HCT116 (cell line): Measurements from ENCODE around the gene STOX2. TPM values are rescaled to one million over a fixed set of nuclear protein-coding genes. Genes with fewer than 3 reads are reported as not detected.

Source experiments
- ATAC-seq: fragments of 200-7000 bp; cut with Tn5 transposase; 2 replicates; pipeline ENCODE4 v1.9.1; 2020; ENCODE audit warnings: mild to moderate bottlenecking, moderate library complexity
- BruUV-seq: library from RNA; stranded (reverse); fragments of 400-500 nt; replicated peaks from 2 replicates; lab custom pipeline; 2021; lab: Mats Ljungman, UMichigan
- CTCF ChIA-PET: fragments of 300-600 bp; sonication (Branson Sonifier 250); formaldehyde crosslinking; loops from one replicate; lab custom pipeline; 2021; ENCODE audit warnings: antibody characterized with exemption; lab: Charles Lee
- POLR2A ChIA-PET: fragments of 300-600, 350-600 bp; sonication (Branson Sonifier 250); formaldehyde crosslinking; loops from one replicate; lab custom pipeline; 2021; ENCODE audit warnings: antibody characterized with exemption; lab: Charles Lee
- RAD21 ChIA-PET, 2 experiments: fragments of 300-600 bp; sonication (Branson Sonifier 250); formaldehyde crosslinking; loops; one replicate each; lab custom pipeline; 2023; ENCODE audit warnings: low total read pairs in 2 of 2; ENCODE audit not compliant: uncharacterized antibody in 2 of 2, unreplicated experiment in 2 of 2, low non-redundant PET in 1 of 2; lab: Charles Lee
- DNase-seq: peaks from one replicate; pipeline ENCODE4 v3.0.0-alpha.2; 2010; ENCODE audit warnings: low read depth, low spot score
- H2AFZ ChIP-seq: fragments of 200-600 bp; shearing (Covaris generic), sonication (generic); 2 replicates; pipeline ENCODE4 v1.6.1; 2017; ENCODE audit warnings: low read depth, mixed run types, mixed read lengths, antibody characterized with exemption, low read length; ENCODE audit not compliant: poor library complexity, severe bottlenecking
- H3K27ac ChIP-seq: 2 replicates; pipeline ENCODE4 v1.5.1; 2012; ENCODE audit warnings: low read depth, low read length
- H3K27me3 ChIP-seq: fragments of 200-600 bp; sonication (generic); 2 replicates; pipeline ENCODE4 v1.6.1; 2016; ENCODE audit warnings: mixed run types, low read length, mixed read lengths; ENCODE audit not compliant: insufficient read depth
- H3K36me3 ChIP-seq, 2 experiments: fragments of 200-500 bp in 1 of 2; fragments of 200-600 bp in 1 of 2; sonication (Bioruptor generic) in 1 of 2; sonication (generic) in 1 of 2; 2 replicates each; pipeline versions ENCODE4 v1.5.1 to v1.6.1; 2014 to 2016; ENCODE audit warnings: low read length in 2 of 2, inconsistent platforms in 1 of 2, mixed read lengths in 1 of 2, mixed run types in 1 of 2; ENCODE audit not compliant: insufficient read depth in 2 of 2, control insufficient read depth in 1 of 2
- H3K4me1 ChIP-seq, 2 experiments: fragments of 200-600 bp in 1 of 2; sonication (generic) in 1 of 2; 2 replicates each; pipeline versions ENCODE4 v1.5.1 to v1.6.1; 2012 to 2017; ENCODE audit warnings: low read length in 2 of 2, inconsistent platforms in 1 of 2, mild to moderate bottlenecking in 1 of 2, mixed read lengths in 1 of 2, mixed run types in 1 of 2, moderate library complexity in 1 of 2; ENCODE audit not compliant: insufficient read depth in 2 of 2, control insufficient read depth in 1 of 2
- H3K4me2 ChIP-seq: fragments of 200-600 bp; sonication (generic); 2 replicates; pipeline ENCODE4 v1.6.1; 2017; ENCODE audit warnings: mixed run types, low read length, mixed read lengths
- H3K4me3 ChIP-seq, 2 experiments: fragments of 200-600 bp in 1 of 2; sonication (generic) in 1 of 2; replicated peaks in 1 of 2; 2 replicates each; pipeline ENCODE4 v1.5.1; 2011 to 2016; ENCODE audit warnings: low read length in 2 of 2, control low read depth in 1 of 2, low read depth in 1 of 2, mild to moderate bottlenecking in 1 of 2, mixed read lengths in 1 of 2, mixed run types in 1 of 2
- H3K79me2 ChIP-seq: fragments of 200-600 bp; sonication (generic); 2 replicates; pipeline ENCODE4 v1.6.1; 2017; ENCODE audit warnings: mild to moderate bottlenecking, mixed run types, low read length, moderate library complexity, mixed read lengths; ENCODE audit not compliant: insufficient read depth
- H3K9ac ChIP-seq: fragments of 200-600 bp; sonication (generic); 2 replicates; pipeline ENCODE4 v1.6.1; 2016; ENCODE audit warnings: low read length, mixed read lengths
- H3K9me2 ChIP-seq: fragments of 200-600 bp; sonication (generic), shearing (Covaris generic); 2 replicates; pipeline ENCODE4 v1.6.1; 2017; ENCODE audit warnings: mixed run types, mild to moderate bottlenecking, moderate library complexity; ENCODE audit not compliant: insufficient read depth
- H3K9me3 ChIP-seq, 2 experiments: fragments of 200-500 bp in 1 of 2; fragments of 200-600 bp in 1 of 2; sonication (Bioruptor generic) in 1 of 2; sonication (generic) in 1 of 2; 2 replicates each; pipeline ENCODE4 v1.6.1; 2014 to 2017; ENCODE audit warnings: low read length in 2 of 2, mixed read lengths in 2 of 2, inconsistent platforms in 1 of 2, low read depth in 1 of 2, mild to moderate bottlenecking in 1 of 2, mixed run types in 1 of 2, moderate library complexity in 1 of 2; ENCODE audit not compliant: control insufficient read depth in 1 of 2, insufficient read depth in 1 of 2
- H4K20me1 ChIP-seq: fragments of 200-600 bp; sonication (generic), shearing (Covaris generic); 2 replicates; pipeline ENCODE4 v1.6.1; 2017; ENCODE audit warnings: mixed run types, mild to moderate bottlenecking, moderate library complexity; ENCODE audit not compliant: insufficient read depth
- CBX3 ChIP-seq: IDR thresholded peaks from 2 replicates; pipeline ENCODE4 v1.6.1; 2012; ENCODE audit warnings: low read depth
- CEBPB ChIP-seq: IDR thresholded peaks from 2 replicates; pipeline ENCODE4 v1.6.1; 2012; ENCODE audit warnings: low read depth
- EGR1 ChIP-seq: IDR thresholded peaks from 2 replicates; pipeline ENCODE4 v1.6.1; 2012; ENCODE audit warnings: low read depth
- ELF1 ChIP-seq: IDR thresholded peaks from 2 replicates; pipeline ENCODE4 v1.6.1; 2012; ENCODE audit warnings: low read depth, borderline replicate concordance
- EZH2 ChIP-seq: fragments of 200-600 bp; sonication (generic); IDR thresholded peaks from 2 replicates; pipeline ENCODE4 v1.6.1; 2017; ENCODE audit warnings: antibody characterized with exemption, mixed run types
- EZH2phosphoT487 ChIP-seq: fragments of 200-600 bp; IDR thresholded peaks from 2 replicates; pipeline ENCODE4 v1.6.1; 2018; ENCODE audit warnings: antibody characterized with exemption, borderline replicate concordance
- FOSL1 ChIP-seq: IDR thresholded peaks from 2 replicates; pipeline ENCODE4 v1.6.1; 2012; ENCODE audit warnings: low read depth
- POLR2A ChIP-seq: IDR thresholded peaks from 2 replicates; pipeline ENCODE4 v1.7.0; 2011; ENCODE audit warnings: borderline replicate concordance; ENCODE audit not compliant: insufficient read depth, insufficient read length; ENCODE audit errors: extremely low read depth
- SIN3A ChIP-seq: IDR thresholded peaks from 2 replicates; pipeline ENCODE4 v1.6.1; 2012; ENCODE audit warnings: low read depth
- ZFX ChIP-seq: fragments of 450-650 bp; IDR thresholded peaks from 2 replicates; pipeline ENCODE4 v1.6.1; 2017
- ZNF274 ChIP-seq: fragments of 200-500 bp; sonication (Bioruptor generic); IDR thresholded peaks from 2 replicates; pipeline ENCODE4 v1.6.1; 2014; ENCODE audit warnings: mild to moderate bottlenecking, low read depth, low read length, inconsistent platforms
- intact Hi-C: fragments of 100-400 bp; cut with micrococcal nuclease; formaldehyde crosslinking; loops from 2 replicates; pipeline ENCODE4 v1.10.0; 2022
- total RNA-seq: library from RNA; stranded (reverse); gene quantifications from one replicate; pipeline ENCODE4 v1.2.1, GENCODE V29; 2021; ENCODE audit not compliant: unreplicated experiment
- TF ChIP-seq, protein P1 (sequence below): IDR thresholded peaks from 2 replicates; pipeline ENCODE4 v1.6.1; 2011; ENCODE audit warnings: mild to moderate bottlenecking, low read length, moderate library complexity; ENCODE audit not compliant: insufficient replicate concordance; ENCODE audit errors: extremely low read depth
- TF ChIP-seq, protein P2 (sequence below), 3 experiments: fragments of 200-600 bp in 1 of 3; sonication (generic) in 1 of 3; IDR thresholded peaks in 2 of 3; conservative IDR thresholded peaks in 1 of 3; 2 replicates each; pipeline ENCODE4 v1.5.1; 2012 to 2017; ENCODE audit warnings: low read depth in 2 of 3, low read length in 2 of 3, antibody characterized with exemption in 1 of 3, borderline replicate concordance in 1 of 3, control low read depth in 1 of 3, mild to moderate bottlenecking in 1 of 3, mixed read lengths in 1 of 3, mixed run types in 1 of 3, moderate library complexity in 1 of 3; ENCODE audit not compliant: insufficient read depth in 1 of 3
- TF ChIP-seq, protein P3 (sequence below): IDR thresholded peaks from 2 replicates; pipeline ENCODE4 v1.6.1; 2012

STOX2 gene
- total RNA-seq, 1 experiment from 2014 or later, result 6.3 TPM

DNA sequence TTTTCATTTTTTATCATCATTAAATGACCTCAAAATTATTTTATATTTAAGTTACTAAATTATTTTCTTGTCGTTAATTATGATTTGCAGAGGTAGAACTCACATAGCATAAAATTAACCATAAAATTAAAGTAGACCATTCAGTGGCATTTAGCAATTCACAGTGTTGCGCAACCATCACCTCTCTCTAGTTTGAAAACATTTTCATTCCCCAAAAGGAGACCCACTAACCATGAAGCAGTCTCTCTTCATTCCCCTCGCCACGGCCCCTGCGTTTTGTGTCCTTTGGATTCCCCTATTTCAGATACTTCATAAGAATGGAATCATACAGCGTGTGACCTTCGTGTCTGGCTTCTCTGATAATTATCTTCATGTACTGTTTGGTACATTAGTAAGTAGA is 157.7 kb downstream of the STOX2 start:
- H3K27me3 ChIP-seq, result no peaks in the 10 kb centered on the region
- DNase-seq (no peak), ATAC-seq (no peak)
- intact Hi-C loops, result no loop called here
- H4K20me1 ChIP-seq, result no peaks in the 10 kb centered on the region
- ChIA-PET POLR2A (no interaction called here), RAD21 (no interaction called here), CTCF (no interaction called here)
- H3K36me3 ChIP-seq, result no peaks in the 10 kb centered on the region
- H2AFZ ChIP-seq, result no peak overlapping the region
- no peak overlapping the region for H3K27ac ChIP-seq
- BruUV-seq, result no TSS peak
- no peaks in the 10 kb centered on the region for H3K9me2 ChIP-seq
- H3K9me3 ChIP-seq, result no peaks in the 10 kb centered on the region
- H3K4me2 ChIP-seq, result no peak overlapping the region
- H3K9ac ChIP-seq, result no peak overlapping the region
- TF ChIP-seq CEBPB (no peak), EGR1 (no peak), EZH2 (no peak), SIN3A (no peak), ELF1 (no peak), CBX3 (no peak)
- TF ChIP-seq, all 23 proteins: peak for 0
- H3K79me2 ChIP-seq, result no peaks in the 10 kb centered on the region
- no peaks in the 10 kb centered on the region for H3K4me1 ChIP-seq
- no peak overlapping the region for H3K4me3 ChIP-seq

DNA sequence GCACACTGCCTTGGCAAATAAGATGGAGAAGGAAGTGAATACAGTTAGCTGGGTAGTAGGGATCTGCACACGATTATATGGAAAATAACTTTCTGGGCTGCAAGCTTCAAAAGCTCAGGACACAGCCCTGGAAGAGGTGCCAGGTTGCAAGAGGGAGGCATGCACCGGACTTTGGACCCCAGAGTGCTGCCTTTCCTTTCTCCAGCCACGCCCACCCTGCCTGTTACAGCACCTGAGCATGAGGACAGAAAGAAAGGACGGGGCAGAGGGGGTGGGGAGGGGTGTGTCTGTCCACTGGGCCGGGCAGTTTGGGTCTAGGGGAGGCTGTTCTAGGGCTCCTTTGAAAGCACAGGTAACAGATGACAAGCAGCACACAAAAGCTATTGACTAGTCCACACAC is 159.8 kb downstream of the STOX2 start:
- no peaks in the 10 kb centered on the region for H3K79me2 ChIP-seq
- no peak overlapping the region for H2AFZ ChIP-seq
- no peak overlapping the region for H3K4me3 ChIP-seq
- H3K36me3 ChIP-seq, result no peaks in the 10 kb centered on the region
- H3K27me3 ChIP-seq, result no peaks in the 10 kb centered on the region
- no peak overlapping the region for H3K27ac ChIP-seq
- RAD21 ChIA-PET, result no interaction called here
- H3K9ac ChIP-seq, result no peak overlapping the region
- CTCF ChIA-PET, result no interaction called here
- H3K4me1 ChIP-seq, result no peaks in the 10 kb centered on the region
- H3K9me3 ChIP-seq, result no peaks in the 10 kb centered on the region
- intact Hi-C loops, result no loop called here
- no peaks in the 10 kb centered on the region for H4K20me1 ChIP-seq
- H3K9me2 ChIP-seq, result no peaks in the 10 kb centered on the region
- POLR2A ChIA-PET, result no interaction called here
- no TSS peak for BruUV-seq
- TF ChIP-seq, protein P1, sequence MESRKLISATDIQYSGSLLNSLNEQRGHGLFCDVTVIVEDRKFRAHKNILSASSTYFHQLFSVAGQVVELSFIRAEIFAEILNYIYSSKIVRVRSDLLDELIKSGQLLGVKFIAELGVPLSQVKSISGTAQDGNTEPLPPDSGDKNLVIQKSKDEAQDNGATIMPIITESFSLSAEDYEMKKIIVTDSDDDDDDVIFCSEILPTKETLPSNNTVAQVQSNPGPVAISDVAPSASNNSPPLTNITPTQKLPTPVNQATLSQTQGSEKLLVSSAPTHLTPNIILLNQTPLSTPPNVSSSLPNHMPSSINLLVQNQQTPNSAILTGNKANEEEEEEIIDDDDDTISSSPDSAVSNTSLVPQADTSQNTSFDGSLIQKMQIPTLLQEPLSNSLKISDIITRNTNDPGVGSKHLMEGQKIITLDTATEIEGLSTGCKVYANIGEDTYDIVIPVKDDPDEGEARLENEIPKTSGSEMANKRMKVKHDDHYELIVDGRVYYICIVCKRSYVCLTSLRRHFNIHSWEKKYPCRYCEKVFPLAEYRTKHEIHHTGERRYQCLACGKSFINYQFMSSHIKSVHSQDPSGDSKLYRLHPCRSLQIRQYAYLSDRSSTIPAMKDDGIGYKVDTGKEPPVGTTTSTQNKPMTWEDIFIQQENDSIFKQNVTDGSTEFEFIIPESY, result no peak
- TF ChIP-seq, protein P2, sequence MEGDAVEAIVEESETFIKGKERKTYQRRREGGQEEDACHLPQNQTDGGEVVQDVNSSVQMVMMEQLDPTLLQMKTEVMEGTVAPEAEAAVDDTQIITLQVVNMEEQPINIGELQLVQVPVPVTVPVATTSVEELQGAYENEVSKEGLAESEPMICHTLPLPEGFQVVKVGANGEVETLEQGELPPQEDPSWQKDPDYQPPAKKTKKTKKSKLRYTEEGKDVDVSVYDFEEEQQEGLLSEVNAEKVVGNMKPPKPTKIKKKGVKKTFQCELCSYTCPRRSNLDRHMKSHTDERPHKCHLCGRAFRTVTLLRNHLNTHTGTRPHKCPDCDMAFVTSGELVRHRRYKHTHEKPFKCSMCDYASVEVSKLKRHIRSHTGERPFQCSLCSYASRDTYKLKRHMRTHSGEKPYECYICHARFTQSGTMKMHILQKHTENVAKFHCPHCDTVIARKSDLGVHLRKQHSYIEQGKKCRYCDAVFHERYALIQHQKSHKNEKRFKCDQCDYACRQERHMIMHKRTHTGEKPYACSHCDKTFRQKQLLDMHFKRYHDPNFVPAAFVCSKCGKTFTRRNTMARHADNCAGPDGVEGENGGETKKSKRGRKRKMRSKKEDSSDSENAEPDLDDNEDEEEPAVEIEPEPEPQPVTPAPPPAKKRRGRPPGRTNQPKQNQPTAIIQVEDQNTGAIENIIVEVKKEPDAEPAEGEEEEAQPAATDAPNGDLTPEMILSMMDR (IDR thresholded peaks at IDR 0.05 in 2 of 3, conservative IDR thresholded peaks at IDR 0.05 in 1 of 3; ENCODE audit: borderline replicate concordance in 1 of 3, insufficient read depth in 1 of 3, low read depth in 2 of 3, low read length in 2 of 3), result no peak
- TF ChIP-seq FOSL1, result no peak
- TF ChIP-seq EGR1, result no peak
- TF ChIP-seq, protein P3, sequence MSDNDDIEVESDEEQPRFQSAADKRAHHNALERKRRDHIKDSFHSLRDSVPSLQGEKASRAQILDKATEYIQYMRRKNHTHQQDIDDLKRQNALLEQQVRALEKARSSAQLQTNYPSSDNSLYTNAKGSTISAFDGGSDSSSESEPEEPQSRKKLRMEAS, result no peak
- TF ChIP-seq ZFX, result no peak
- no peak for TF ChIP-seq ZNF274
- no peak for TF ChIP-seq EZH2phosphoT487
- TF ChIP-seq SIN3A, result no peak
- no peak for TF ChIP-seq POLR2A
- TF ChIP-seq CEBPB, result no peak
- no peak overlapping the region for H3K4me2 ChIP-seq
- DNase-seq (no peak), ATAC-seq (no peak)
